DND-41 (cell line): ENCODE data around the gene ESCO1.

Experiments used
- ATAC-seq: fragments of 200-7000 bp; cut with Tn5 transposase; 3 replicates; pipeline ENCODE4 v1.9.1; 2021; ENCODE audit warnings: low read depth; ENCODE audit not compliant: insufficient read depth
- DNase-seq: peaks from one replicate; pipeline ENCODE4 v3.0.0-alpha.2; 2020
- H2AFZ ChIP-seq: 2 replicates; pipeline ENCODE4 v1.6.0; 2012; ENCODE audit warnings: low read depth, low read length
- H3K27ac ChIP-seq: 2 replicates; pipeline ENCODE4 v1.5.1; 2012; ENCODE audit warnings: low read length, inconsistent platforms
- H3K27me3 ChIP-seq: fragments of 200-600 bp; sonication (generic); 2 replicates; pipeline ENCODE4 v1.6.0; 2012; ENCODE audit warnings: low read length, mild to moderate bottlenecking, inconsistent platforms; ENCODE audit not compliant: insufficient read depth, poor library complexity
- H3K36me3 ChIP-seq: 2 replicates; pipeline ENCODE4 v1.5.1; 2012; ENCODE audit warnings: low read length, inconsistent platforms; ENCODE audit not compliant: insufficient read depth
- H3K4me1 ChIP-seq: 2 replicates; pipeline ENCODE4 v1.5.1; 2012; ENCODE audit warnings: mild to moderate bottlenecking, low read length; ENCODE audit not compliant: insufficient read depth
- H3K4me2 ChIP-seq: 2 replicates; pipeline ENCODE4 v1.6.0; 2012; ENCODE audit warnings: mild to moderate bottlenecking, moderate library complexity, low read length, inconsistent platforms; ENCODE audit not compliant: insufficient read depth
- H3K4me3 ChIP-seq, 2 experiments: fragments of 200-600 bp in 1 of 2; shearing (Covaris generic) in 1 of 2; 2 replicates each; pipeline ENCODE4 v1.5.1; 2012 to 2016; ENCODE audit warnings: inconsistent platforms in 2 of 2, low read length in 2 of 2, mild to moderate bottlenecking in 2 of 2, low read depth in 1 of 2, moderate library complexity in 1 of 2
- H3K79me2 ChIP-seq: 2 replicates; pipeline ENCODE4 v1.6.0; 2012; ENCODE audit warnings: low read length, inconsistent platforms; ENCODE audit not compliant: insufficient read depth
- H3K9ac ChIP-seq: 2 replicates; pipeline ENCODE4 v1.6.0; 2012; ENCODE audit warnings: low read depth, mild to moderate bottlenecking, inconsistent platforms, low read length, moderate library complexity
- H3K9me3 ChIP-seq: 2 replicates; pipeline ENCODE4 v1.5.1; 2012; ENCODE audit warnings: low read length, moderate library complexity, mild to moderate bottlenecking, inconsistent platforms; ENCODE audit not compliant: insufficient read depth, severe bottlenecking
- H4K20me1 ChIP-seq: 2 replicates; pipeline ENCODE4 v1.6.0; 2012; ENCODE audit warnings: low read length; ENCODE audit not compliant: insufficient read depth
- CTCF ChIP-seq: IDR thresholded peaks from 2 replicates; pipeline ENCODE4 v1.5.1; 2012; ENCODE audit warnings: borderline replicate concordance, low read length, moderate library complexity, mild to moderate bottlenecking; ENCODE audit not compliant: poor library complexity, severe bottlenecking; ENCODE audit errors: extremely low read depth
- EZH2 ChIP-seq: IDR thresholded peaks from 3 replicates; pipeline ENCODE4 v1.6.1; 2012; ENCODE audit warnings: borderline replicate concordance, low read depth, mild to moderate bottlenecking, moderate library complexity, low read length, inconsistent platforms; ENCODE audit not compliant: severe bottlenecking

ESCO1 gene

DNA sequence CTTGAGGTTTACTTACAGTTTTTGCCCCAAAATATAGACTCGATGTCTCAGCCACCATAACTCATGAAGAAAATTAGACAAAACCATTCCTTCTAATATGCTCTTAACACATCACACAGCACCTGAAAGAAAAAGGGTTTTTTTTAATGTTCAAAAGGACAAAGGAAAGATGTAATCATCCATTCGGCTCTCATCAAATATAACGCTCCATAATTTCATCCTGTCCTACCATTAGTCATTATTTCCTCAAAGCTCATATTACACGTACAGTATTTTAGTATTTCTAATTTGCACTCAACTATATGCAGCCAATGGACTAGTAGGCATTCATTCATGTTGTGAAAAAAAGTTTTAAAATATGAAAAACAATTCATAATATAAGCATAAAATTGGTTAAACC, 24.8 kb downstream of the ESCO1 start:
- DNase-seq (no peak), ATAC-seq (no peak)
- no peak overlapping the region for H3K4me3 ChIP-seq
- no peak overlapping the region for H2AFZ ChIP-seq
- H3K4me1 ChIP-seq: no peaks in the 10 kb centered on the region
- H3K36me3 ChIP-seq: peaks cover 59% of the 10 kb centered on the region
- no peaks in the 10 kb centered on the region for H3K9me3 ChIP-seq
- peaks cover 25% of the 10 kb centered on the region for H3K79me2 ChIP-seq
- no peak overlapping the region for H3K4me2 ChIP-seq
- no peaks in the 10 kb centered on the region for H3K27me3 ChIP-seq
- no peak overlapping the region for H3K27ac ChIP-seq
- no peak overlapping the region for H3K9ac ChIP-seq
- no peak for TF ChIP-seq EZH2
- no peak for TF ChIP-seq CTCF
- H4K20me1 ChIP-seq: no peaks in the 10 kb centered on the region

DNA sequence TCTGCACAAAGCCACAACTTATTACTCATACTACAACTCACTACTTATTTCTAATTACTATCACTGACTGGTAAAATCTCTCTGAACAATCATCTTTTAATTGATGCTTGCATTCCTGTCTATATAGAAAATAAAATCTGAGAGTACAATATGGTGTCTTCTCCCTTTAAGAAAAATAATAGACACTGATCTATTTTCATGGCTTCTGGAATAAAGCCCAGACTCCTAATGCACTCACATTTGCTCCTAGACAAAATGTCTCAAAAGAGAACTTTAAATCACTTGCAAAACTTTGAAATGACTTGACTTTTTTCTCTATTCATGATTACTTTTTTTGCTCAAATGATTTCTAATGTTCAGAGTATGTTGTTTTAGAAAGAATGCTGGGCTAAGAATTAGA, 28.7 kb downstream of the ESCO1 start:
- DNase-seq (no peak), ATAC-seq (no peak)
- H4K20me1 ChIP-seq: no peaks in the 10 kb centered on the region
- H3K9ac ChIP-seq: no peak overlapping the region
- H3K36me3 ChIP-seq: peaks cover 76% of the 10 kb centered on the region
- H2AFZ ChIP-seq: no peak overlapping the region
- H3K4me2 ChIP-seq: no peak overlapping the region
- H3K9me3 ChIP-seq: no peaks in the 10 kb centered on the region
- peaks cover 8% of the 10 kb centered on the region for H3K79me2 ChIP-seq
- no peak overlapping the region for H3K27ac ChIP-seq
- no peaks in the 10 kb centered on the region for H3K27me3 ChIP-seq
- no peaks in the 10 kb centered on the region for H3K4me1 ChIP-seq
- no peak overlapping the region for H3K4me3 ChIP-seq
- no peak for TF ChIP-seq CTCF
- no peak for TF ChIP-seq EZH2

- H3K36me3 ChIP-seq: peaks cover 73% of the 10 kb centered on the region
- no peaks in the 10 kb centered on the region for H3K9me3 ChIP-seq
- no peaks in the 10 kb centered on the region for H4K20me1 ChIP-seq
- no peak overlapping the region for H2AFZ ChIP-seq
- no peak for ATAC-seq
- no peak overlapping the region for H3K27ac ChIP-seq
- DNase-seq: no peak
- H3K4me1 ChIP-seq: no peaks in the 10 kb centered on the region
- TF ChIP-seq EZH2 (no peak), CTCF (no peak)
- no peaks in the 10 kb centered on the region for H3K79me2 ChIP-seq
- no peak overlapping the region for H3K4me2 ChIP-seq
- H3K4me3 ChIP-seq: no peak overlapping the region
- no peaks in the 10 kb centered on the region for H3K27me3 ChIP-seq
- H3K9ac ChIP-seq: no peak overlapping the region
Observed at GRCh38 chr18:21559195-21559594, 41.3 kb downstream of the ESCO1 start.
